DMS79 (cell line): ENCODE results near the gene PNPLA8.
"Not testable (repeated sequence)": the region's sequence is repeated elsewhere in the genome, so short reads cannot be mapped to it uniquely, and the experiment has no call there.

Source experiments
- DNase-seq: peaks from one replicate; lab custom pipeline; 2025; lab: John Stamatoyannopoulos, UW

PNPLA8 gene

GRCh38 chr7:108479118-108479517, 46.8 kb downstream of the PNPLA8 start:
- DNase-seq, result no peak

- no peak for DNase-seq
Measured at GRCh38 chr7:108468246-108468645, 57.7 kb downstream of the PNPLA8 start.

DNA sequence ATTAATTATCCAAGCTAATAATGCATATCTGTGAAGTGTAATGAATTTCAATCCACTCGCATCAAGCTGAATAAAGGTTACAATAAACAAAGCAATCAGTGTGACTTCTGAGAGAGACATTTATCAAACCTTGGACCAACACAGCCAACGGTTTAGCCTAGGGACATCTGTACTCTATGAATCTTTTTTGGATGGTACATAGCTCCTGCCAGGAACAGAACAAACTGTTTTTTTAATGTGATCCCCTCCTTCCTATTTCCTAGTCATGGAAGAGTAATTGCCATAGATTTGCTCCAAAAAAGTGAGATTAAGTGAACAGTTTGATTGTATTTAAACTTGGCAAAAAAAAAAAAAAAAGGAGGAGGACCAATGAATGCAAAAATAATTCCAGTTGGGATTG, 58.5 kb downstream of the PNPLA8 start:
- no peak for DNase-seq

GRCh38 chr7:108466322-108466721, 59.6 kb downstream of the PNPLA8 start:
- not testable (repeated sequence) for DNase-seq

- DNase-seq, result no peak
Measured at GRCh38 chr7:108464743-108465142, 61.2 kb downstream of the PNPLA8 start.

DNA sequence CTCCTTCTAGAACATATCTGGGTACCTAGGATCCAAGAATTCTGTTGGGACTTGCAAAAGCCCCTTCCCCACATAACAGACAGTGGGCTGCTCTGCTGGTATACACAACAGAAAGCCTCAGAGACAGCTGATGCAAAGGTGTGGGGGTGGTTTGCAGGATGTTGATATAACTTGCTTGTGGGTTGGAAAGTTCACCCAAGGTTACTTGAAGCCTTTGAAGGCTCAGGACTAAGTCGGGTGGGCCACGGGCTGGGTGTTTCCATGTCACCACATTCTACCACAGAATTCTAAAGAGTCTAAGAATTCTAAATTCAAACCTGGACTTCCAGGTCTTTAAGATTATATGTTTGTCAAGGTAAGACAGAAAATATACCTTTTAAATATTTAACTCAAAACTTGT, 62.3 kb downstream of the PNPLA8 start:
- DNase-seq, result no peak

- no peak for DNase-seq
Measured at GRCh38 chr7:108461840-108462239, 64.1 kb downstream of the PNPLA8 start.

DNA sequence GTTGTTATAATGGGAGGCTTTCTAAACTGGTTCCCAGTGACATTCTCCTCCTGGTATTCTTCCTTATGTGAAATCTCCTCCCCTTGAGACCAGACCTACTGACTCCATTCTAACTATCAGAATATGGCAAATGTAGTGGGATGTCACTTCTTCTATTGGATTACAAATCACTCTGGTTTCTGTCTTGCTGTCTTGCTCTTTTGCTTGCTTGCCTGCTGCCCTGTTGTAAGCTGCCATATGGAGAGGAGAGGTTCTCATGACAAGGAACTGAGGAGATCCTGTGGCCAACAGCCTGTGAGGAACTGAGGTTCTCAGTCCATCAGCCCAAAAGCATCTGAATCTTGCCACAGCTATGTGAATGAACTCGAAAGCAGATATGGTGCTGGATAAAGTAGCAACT, 65.0 kb downstream of the PNPLA8 start:
- no peak for DNase-seq

- no peak for DNase-seq
Measured at GRCh38 chr7:108459922-108460551, 65.9 kb downstream of the PNPLA8 start.

- no peak for DNase-seq
Measured at GRCh38 chr7:108457871-108458270, 68.1 kb downstream of the PNPLA8 start.

GRCh38 chr7:108456845-108457540, 68.9 kb downstream of the PNPLA8 start:
- DNase-seq, result no peak

GRCh38 chr7:108455998-108456677, 69.8 kb downstream of the PNPLA8 start, which contains the start of gene NRCAM:
Gene NRCAM (minus strand): TSS chr7:108456436. CDS start chr7:108240064, 216,372 bp downstream.
- peak; percentile 83 for DNase-seq

DNA sequence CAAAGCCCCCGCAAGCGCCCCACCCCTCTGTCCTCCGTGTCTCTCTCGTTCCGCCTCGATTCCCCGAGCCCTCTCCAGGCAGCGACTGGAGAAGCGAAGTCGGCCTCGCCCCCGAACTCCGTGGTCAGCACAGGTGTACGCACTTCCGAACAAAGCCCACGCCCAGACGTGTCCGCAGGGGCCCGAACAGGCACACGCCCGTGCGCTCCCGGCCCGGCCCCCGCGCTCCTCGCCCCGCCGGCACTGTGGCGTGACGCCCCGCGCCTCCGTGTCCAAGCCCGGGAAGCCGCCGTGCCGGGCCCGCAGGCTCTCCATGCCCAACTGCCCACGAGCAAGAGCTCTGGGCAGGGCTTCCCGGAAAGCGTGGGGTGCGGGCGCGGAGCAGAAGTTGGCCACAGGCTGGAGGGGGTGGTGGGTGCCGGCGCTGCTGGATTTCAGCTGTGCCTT, 70.4 kb downstream of the PNPLA8 start:
- DNase-seq, result no peak

- peak; percentile 79 for DNase-seq
Measured at GRCh38 chr7:108454674-108455550, 71.0 kb downstream of the PNPLA8 start.

DNA sequence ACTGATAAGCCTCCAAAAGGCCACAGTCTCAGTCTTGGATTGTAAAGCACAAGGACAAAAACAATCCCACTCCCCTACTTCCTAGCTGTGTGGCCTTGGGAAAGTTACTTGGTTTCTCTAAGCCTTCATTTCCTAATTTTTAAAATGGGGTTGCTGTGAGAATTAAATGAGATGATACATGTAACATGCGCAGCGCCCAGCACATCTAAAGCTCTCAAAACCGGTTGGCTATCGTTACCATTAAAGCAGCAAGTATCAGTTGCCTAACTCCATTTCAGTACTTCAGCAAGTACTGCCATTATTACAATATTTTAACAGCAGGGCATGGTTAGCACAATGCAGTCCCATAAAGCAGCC, 71.6 kb downstream of the PNPLA8 start:
- no peak for DNase-seq

DNA sequence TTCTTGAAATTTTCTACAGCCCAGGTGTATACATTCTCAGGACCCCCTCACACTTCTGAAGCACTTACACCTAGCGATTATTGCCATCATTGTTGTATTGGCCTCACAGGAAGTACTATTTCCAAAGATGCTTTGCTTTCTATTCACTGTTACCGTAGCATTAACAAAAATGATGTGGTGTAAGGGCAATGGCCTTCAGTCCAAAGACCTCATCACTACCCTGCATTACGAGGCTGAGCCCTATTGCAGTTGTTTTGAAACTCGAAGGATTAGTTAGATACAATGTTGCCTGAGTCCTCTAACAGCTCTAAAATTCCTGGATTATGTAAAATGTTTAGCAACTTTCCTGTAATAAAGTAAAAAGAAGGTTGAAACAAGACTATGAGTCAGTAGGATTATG, 72.6 kb downstream of the PNPLA8 start:
- no peak for DNase-seq

DNA sequence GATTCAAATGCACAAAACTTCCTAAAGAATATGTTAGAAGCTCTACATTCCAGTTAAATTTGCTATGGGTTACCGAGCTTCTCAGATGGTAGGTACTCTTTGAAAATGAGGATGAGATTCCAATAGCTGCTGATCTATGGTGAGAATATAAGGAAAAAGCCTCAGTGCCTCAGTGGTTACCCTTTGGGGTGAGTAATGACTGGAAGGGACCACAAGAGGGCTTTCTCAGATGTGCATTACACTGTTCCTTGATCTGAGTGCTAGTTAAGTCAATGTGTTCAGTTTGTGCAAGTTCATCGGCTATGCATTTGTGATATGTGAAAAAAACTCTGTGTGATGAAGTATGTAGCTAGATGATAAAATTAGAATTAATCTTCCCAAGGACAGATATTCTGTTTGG, 73.2 kb downstream of the PNPLA8 start:
- DNase-seq, result no peak

- DNase-seq, result no peak
Measured at GRCh38 chr7:108451296-108451848, 74.6 kb downstream of the PNPLA8 start.

- no peak for DNase-seq
Measured at GRCh38 chr7:108450160-108450559, 75.8 kb downstream of the PNPLA8 start.

- no peak for DNase-seq
Measured at GRCh38 chr7:108449521-108449920, 76.4 kb downstream of the PNPLA8 start.

DNA sequence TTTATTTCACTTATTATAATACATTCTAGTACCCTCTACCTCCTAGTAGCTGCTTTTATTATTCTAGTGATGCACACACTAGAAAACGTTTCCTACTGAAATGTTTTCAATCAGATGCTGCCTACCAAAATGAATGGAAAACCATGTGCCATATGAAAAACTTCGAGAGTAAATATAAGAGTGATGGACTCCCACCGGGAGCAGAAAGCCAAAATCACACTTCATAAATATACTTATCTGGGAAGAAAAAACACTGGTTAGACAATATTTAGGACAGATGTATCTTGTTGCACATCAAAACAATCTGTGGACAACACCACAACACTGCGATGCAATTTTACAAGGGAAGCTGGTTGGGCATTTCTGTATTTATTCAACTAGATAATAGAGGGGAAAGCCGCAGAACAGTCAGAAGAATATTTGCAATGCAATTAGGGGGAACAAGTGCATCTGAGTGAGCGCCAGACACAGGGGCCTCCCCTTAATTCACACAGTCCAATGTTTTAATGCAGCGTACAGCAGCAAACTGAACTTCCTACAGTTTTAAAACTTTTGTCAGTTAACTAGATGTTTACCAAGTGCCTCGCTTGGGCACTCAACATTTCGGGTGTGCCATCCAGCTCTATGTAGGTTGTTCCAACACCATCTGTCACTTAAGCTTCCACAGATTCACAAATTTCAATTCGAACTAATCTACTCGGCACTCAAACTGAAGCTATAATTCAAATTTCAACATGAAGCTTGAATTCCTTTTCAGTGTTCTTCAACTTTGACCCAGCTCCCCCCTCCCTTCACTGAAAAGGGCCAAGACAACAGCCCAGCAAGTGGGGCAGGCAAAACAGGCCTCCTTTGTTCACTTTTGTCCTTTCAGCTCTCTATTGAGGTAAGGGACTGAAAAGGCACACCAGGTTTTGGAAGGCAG, 77.1 kb downstream of the PNPLA8 start:
- peak; percentile 70 for DNase-seq
